ENCODE measurements around the gene PTGER3. TPM values are rescaled to one million over a fixed set of nuclear protein-coding genes. Genes with fewer than 3 reads are reported as not detected.

The PTGER3 gene
- total and polyA plus RNA-seq, 3 experiments from 2014 or later, result not detected

DNA sequence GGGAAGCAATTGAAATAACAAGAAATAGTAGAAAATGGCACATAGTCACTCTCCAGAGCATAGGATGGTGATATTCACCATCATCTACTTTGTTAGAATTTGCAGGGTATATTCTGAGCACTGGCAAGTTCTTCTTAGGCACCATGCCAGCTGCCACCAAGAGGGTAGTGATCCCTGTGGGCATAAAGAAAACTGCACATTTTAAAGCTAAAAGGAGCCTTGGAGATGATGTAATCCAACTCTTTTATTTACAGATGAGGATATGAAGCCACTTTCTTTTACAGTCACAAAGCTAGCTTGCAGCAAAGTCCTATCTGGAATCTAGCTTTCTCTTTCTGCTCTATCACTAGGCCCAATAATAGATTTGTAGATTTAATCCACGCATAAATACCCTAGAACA lies 69.0 kb downstream of the PTGER3 start:
- CTCF ChIA-PET, result no interaction called here
- Histone ChIP-seq H3K27me3 (ENCODE audit: insufficient read depth, low read length, poor library complexity, severe bottlenecking) (no peaks in the 10 kb centered on the region), H3K9me3 (ENCODE audit: low read length) (no peaks in the 10 kb centered on the region), H3K4me3 (ENCODE audit: low read length) (no peak overlapping the region), H3K4me1 (ENCODE audit: insufficient read depth, low read length) (no peaks in the 10 kb centered on the region), H3K27ac (ENCODE audit: low read depth, low read length) (no peak overlapping the region), H3K36me3 (ENCODE audit: insufficient read depth, low read length) (no peaks in the 10 kb centered on the region)
- Mint-ChIP-seq H3K9me3 (no peaks in the 10 kb centered on the region), H3K36me3 (no peaks in the 10 kb centered on the region), H3K4me1 (no peaks in the 10 kb centered on the region), H3K27ac (no peak overlapping the region), H3K4me3 (no peak overlapping the region), H3K27me3 (peaks cover 6 to 26% of the 10 kb centered on the region in 2 donors)
- no peak for DNase-seq
- POLR2A ChIA-PET, result no interaction called here

DNA sequence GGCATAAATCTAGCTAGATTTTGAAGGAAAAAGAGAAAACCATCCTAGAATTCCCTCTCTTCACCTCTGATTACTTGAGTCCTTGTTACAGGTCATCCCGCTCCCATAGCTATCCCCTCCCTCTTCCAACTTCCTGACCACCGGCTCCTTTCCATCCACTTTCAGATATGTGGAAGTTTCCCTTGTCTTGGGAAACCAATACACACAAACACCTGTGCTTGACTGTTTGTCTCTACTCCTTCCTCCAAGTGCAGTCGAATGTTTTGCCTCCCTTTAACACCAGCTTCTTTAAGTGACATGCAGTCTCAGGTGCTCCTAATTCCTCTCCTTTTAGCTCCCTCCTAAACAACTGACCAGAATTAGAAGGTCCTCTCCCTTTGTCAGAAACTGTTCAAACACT lies 70.0 kb downstream of the PTGER3 start:
- H3K4me1 Mint-ChIP-seq, result no peaks in the 10 kb centered on the region
- Histone ChIP-seq H3K27me3 (ENCODE audit: insufficient read depth, low read length, poor library complexity, severe bottlenecking) (no peaks in the 10 kb centered on the region), H3K4me1 (ENCODE audit: insufficient read depth, low read length) (no peaks in the 10 kb centered on the region), H3K27ac (ENCODE audit: low read depth, low read length) (no peak overlapping the region), H3K36me3 (ENCODE audit: insufficient read depth, low read length) (no peaks in the 10 kb centered on the region), H3K9me3 (ENCODE audit: low read length) (no peaks in the 10 kb centered on the region), H3K4me3 (ENCODE audit: low read length) (no peak overlapping the region)
- ChIA-PET POLR2A (no interaction called here), CTCF (no interaction called here)
- no peak overlapping the region for H3K27ac Mint-ChIP-seq
- H3K9me3 Mint-ChIP-seq, result no peaks in the 10 kb centered on the region
- H3K36me3 Mint-ChIP-seq, result no peaks in the 10 kb centered on the region
- no peak overlapping the region for H3K4me3 Mint-ChIP-seq
- DNase-seq, result no peak
- H3K27me3 Mint-ChIP-seq, result peaks cover 4 to 15% of the 10 kb centered on the region in 2 donors

DNA sequence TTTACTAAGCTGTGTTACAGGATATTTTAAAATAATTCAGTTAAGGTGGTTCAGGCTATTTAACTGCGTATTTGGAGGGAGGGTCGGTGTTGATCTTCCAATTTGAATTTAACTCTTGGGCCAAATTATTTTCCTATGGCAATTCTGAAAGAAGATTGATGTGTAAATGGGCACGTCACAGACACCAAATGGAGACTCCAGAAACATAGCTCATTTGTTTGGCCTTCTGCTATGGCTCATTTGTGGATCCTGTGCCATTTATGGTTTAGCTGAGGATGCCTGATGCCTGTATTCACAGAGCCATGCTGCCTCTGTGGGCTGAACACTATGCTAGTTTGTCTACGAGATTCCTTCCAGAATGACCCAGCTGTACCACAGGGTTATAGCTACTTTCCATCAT lies 70.6 kb downstream of the PTGER3 start:
- no peaks in the 10 kb centered on the region for H3K36me3 Mint-ChIP-seq
- ChIA-PET POLR2A (no interaction called here), CTCF (no interaction called here)
- no peaks in the 10 kb centered on the region for H3K27me3 ChIP-seq (ENCODE audit: insufficient read depth, low read length, poor library complexity, severe bottlenecking)
- DNase-seq, result no peak
- H3K27ac ChIP-seq (ENCODE audit: low read depth, low read length), result no peak overlapping the region
- peaks cover 2 to 14% of the 10 kb centered on the region in 2 donors for H3K27me3 Mint-ChIP-seq
- no peak overlapping the region for H3K4me3 ChIP-seq (ENCODE audit: low read length)
- H3K27ac Mint-ChIP-seq, result no peak overlapping the region
- H3K4me3 Mint-ChIP-seq, result no peak overlapping the region
- no peaks in the 10 kb centered on the region for H3K9me3 Mint-ChIP-seq
- H3K4me1 ChIP-seq (ENCODE audit: insufficient read depth, low read length), result no peaks in the 10 kb centered on the region
- no peaks in the 10 kb centered on the region for H3K9me3 ChIP-seq (ENCODE audit: low read length)
- H3K4me1 Mint-ChIP-seq, result no peaks in the 10 kb centered on the region
- no peaks in the 10 kb centered on the region for H3K36me3 ChIP-seq (ENCODE audit: insufficient read depth, low read length)

DNA sequence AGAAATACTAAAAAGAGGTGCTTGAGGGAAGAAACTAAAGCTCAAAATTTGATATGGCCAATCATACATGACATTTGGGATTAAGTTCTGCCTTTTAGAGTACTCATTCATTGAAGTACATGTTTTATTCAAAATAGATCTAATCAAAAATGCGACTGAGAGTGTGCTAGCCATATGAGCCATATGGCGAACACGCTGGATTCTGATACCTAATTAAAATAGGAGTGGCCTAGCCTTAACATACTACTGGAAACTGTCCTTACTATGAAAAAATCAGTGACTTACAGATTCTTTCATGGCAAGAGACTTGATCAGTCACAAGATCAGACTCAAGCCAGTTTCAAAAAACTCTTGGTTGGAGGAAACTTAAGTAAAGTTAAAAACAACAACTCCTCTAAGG lies 73.9 kb downstream of the PTGER3 start:
- no peaks in the 10 kb centered on the region for H3K9me3 ChIP-seq (ENCODE audit: low read length)
- H3K36me3 Mint-ChIP-seq, result no peaks in the 10 kb centered on the region
- no peaks in the 10 kb centered on the region for H3K4me1 ChIP-seq (ENCODE audit: insufficient read depth, low read length)
- H3K4me3 ChIP-seq (ENCODE audit: low read length), result no peak overlapping the region
- H3K27ac ChIP-seq (ENCODE audit: low read depth, low read length), result no peak overlapping the region
- no peaks in the 10 kb centered on the region for H3K36me3 ChIP-seq (ENCODE audit: insufficient read depth, low read length)
- POLR2A ChIA-PET, result no interaction called here
- H3K27me3 Mint-ChIP-seq, result peaks cover 4 to 12% of the 10 kb centered on the region in 2 donors
- no peaks in the 10 kb centered on the region for H3K27me3 ChIP-seq (ENCODE audit: insufficient read depth, low read length, poor library complexity, severe bottlenecking)
- H3K9me3 Mint-ChIP-seq, result no peaks in the 10 kb centered on the region
- H3K4me3 Mint-ChIP-seq, result no peak overlapping the region
- CTCF ChIA-PET, result no interaction called here
- DNase-seq, result no peak
- no peak overlapping the region for H3K27ac Mint-ChIP-seq
- H3K4me1 Mint-ChIP-seq, result no peaks in the 10 kb centered on the region

DNA sequence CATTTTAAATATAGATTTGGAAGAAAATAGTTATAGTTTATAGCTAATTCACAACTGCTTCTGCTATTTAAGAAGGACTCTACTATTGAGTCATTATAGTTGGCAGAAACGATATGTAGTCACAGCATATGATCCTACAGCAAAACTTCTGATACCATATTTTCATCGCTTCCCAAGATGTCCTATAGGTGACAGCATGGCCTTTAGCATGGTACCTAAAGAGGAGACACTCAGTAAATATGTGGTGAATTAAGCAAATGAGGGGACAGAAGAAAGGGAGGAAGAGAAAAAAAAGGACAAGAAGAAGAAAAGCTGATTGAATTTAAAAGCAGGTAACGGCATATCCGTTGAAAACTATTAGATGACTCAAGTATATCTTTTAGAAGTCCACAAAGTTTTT lies 77.2 kb downstream of the PTGER3 start:
- Mint-ChIP-seq H3K27ac (no peak overlapping the region), H3K9me3 (no peaks in the 10 kb centered on the region), H3K4me3 (no peak overlapping the region), H3K27me3 (peaks cover 2 to 7% of the 10 kb centered on the region in 2 donors), H3K36me3 (no peaks in the 10 kb centered on the region), H3K4me1 (no peaks in the 10 kb centered on the region)
- H3K27me3 ChIP-seq (ENCODE audit: insufficient read depth, low read length, poor library complexity, severe bottlenecking), result no peaks in the 10 kb centered on the region
- no peak for DNase-seq
- H3K36me3 ChIP-seq (ENCODE audit: insufficient read depth, low read length), result no peaks in the 10 kb centered on the region
- no peaks in the 10 kb centered on the region for H3K4me1 ChIP-seq (ENCODE audit: insufficient read depth, low read length)
- no peaks in the 10 kb centered on the region for H3K9me3 ChIP-seq (ENCODE audit: low read length)
- ChIA-PET CTCF (no interaction called here), POLR2A (no interaction called here)
- H3K4me3 ChIP-seq (ENCODE audit: low read length), result no peak overlapping the region
- no peak overlapping the region for H3K27ac ChIP-seq (ENCODE audit: low read depth, low read length)

DNA sequence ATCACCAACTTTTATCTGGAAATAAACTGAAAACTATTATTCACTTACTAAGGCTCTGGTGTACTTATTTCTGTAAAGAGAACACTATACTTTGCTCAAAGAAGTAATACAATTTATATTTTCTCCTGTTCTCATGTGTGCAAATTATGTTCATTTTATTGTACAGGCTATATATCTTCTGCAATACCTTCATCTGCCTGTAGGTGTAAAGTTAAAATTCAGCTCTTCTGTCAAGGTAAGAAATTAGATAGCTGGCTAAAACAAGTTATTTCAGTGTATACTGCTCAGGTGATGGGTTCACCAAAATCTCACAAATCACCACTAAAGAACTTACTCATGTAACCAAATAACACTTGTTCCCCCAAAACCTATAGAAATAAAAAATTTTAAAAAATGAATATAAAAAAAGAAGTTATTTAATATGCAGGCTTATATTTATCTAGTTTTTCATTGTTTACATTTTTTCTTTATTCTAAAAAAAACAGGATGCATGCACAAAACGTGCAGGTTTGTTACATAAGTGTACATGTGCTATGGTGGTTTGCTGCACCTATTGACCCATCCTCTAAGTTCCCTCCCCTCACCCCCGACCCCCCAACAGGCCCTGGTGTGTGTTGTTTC lies 81.5 kb downstream of the PTGER3 start:
- H3K9me3 Mint-ChIP-seq, result peaks cover 0 to 1% (median 0%) of the 10 kb centered on the region in 5 donors
- CTCF ChIA-PET, result no interaction called here

DNA sequence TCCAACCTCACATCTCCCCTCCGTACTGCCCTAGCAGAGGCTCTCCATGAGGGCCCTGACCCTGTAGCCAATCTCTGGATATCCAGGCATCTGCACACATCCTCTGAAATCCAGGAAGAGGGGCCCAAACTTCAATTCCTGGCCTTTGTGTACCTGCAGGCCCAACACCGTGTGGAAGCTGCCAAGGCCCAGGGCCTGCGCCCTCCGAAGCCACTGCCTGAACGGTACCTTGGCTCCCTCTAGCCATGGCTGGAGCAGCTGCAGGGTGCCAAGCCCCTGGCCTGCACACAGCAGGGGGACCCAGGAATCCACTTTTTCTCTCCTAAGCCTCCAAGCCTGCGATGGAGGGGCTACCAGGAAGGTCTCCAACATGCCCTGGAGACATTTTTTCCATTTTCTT lies 84.2 kb downstream of the PTGER3 start:
- CTCF ChIA-PET, result no interaction called here
- H3K9me3 ChIP-seq (ENCODE audit: low read length), result no peaks in the 10 kb centered on the region
- peaks cover 0 to 1% (median 0%) of the 10 kb centered on the region in 5 donors for H3K9me3 Mint-ChIP-seq

More for the DNA sequence above, 81.5 kb downstream of the PTGER3 start:
- no peaks in the 10 kb centered on the region for H3K9me3 ChIP-seq (ENCODE audit: low read length)
- H3K4me3 ChIP-seq (ENCODE audit: low read length), result no peak overlapping the region
- Mint-ChIP-seq H3K27ac (no peak overlapping the region), H3K36me3 (no peaks in the 10 kb centered on the region), H3K4me3 (no peak overlapping the region), H3K4me1 (no peaks in the 10 kb centered on the region), H3K27me3 (peaks cover 0 to 7% of the 10 kb centered on the region in 2 donors)
- no peak for DNase-seq
- H3K27me3 ChIP-seq (ENCODE audit: insufficient read depth, low read length, poor library complexity, severe bottlenecking), result no peaks in the 10 kb centered on the region
- no peak overlapping the region for H3K27ac ChIP-seq (ENCODE audit: low read depth, low read length)
- POLR2A ChIA-PET, result no interaction called here
- H3K4me1 ChIP-seq (ENCODE audit: insufficient read depth, low read length), result no peaks in the 10 kb centered on the region
- H3K36me3 ChIP-seq (ENCODE audit: insufficient read depth, low read length), result no peaks in the 10 kb centered on the region

DNA sequence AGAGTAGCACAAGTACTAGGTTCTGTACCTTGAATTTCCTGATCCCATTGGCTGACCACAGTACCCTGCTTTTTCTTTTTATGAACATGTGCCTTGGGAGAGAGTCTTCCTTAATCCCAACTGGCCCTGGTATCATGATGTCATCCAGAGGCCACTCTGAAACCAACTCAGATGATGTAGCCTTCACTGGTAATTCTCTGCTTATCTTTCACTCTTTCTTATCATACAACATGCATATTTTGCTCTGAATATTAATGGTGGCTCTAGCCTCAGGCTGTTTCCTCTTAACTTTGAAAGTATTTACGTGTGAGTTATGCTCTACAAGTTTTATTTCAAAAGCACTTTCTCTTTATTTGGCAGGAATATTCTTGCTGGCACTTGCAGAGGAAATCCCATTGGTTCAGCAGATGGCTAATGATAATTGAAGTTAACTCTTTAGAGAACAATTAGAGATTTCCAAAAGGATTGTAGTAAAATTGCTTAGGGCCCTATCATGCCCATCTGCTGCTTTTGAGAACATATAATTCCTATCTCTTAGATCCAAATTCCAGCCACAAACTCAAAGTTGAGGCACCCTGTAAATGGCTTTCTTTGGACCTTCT lies 86.1 kb downstream of the PTGER3 start:
- Mint-ChIP-seq H3K4me3 (no peak overlapping the region), H3K27me3 (peaks cover 1 to 3% of the 10 kb centered on the region in 2 donors), H3K27ac (no peak overlapping the region), H3K36me3 (no peaks in the 10 kb centered on the region), H3K4me1 (no peaks in the 10 kb centered on the region), H3K9me3 (peaks cover 0 to 1% (median 0%) of the 10 kb centered on the region in 5 donors)
- POLR2A ChIA-PET, result no interaction called here
- CTCF ChIA-PET, result no interaction called here
- no peak for DNase-seq
- H3K27me3 ChIP-seq (ENCODE audit: insufficient read depth, low read length, poor library complexity, severe bottlenecking), result no peaks in the 10 kb centered on the region
- no peaks in the 10 kb centered on the region for H3K4me1 ChIP-seq (ENCODE audit: insufficient read depth, low read length)
- H3K4me3 ChIP-seq (ENCODE audit: low read length), result no peak overlapping the region
- H3K27ac ChIP-seq (ENCODE audit: low read depth, low read length), result no peak overlapping the region
- no peaks in the 10 kb centered on the region for H3K9me3 ChIP-seq (ENCODE audit: low read length)
- no peaks in the 10 kb centered on the region for H3K36me3 ChIP-seq (ENCODE audit: insufficient read depth, low read length)

More for the DNA sequence above, 84.2 kb downstream of the PTGER3 start:
- Histone ChIP-seq H3K4me1 (ENCODE audit: insufficient read depth, low read length) (no peaks in the 10 kb centered on the region), H3K27ac (ENCODE audit: low read depth, low read length) (no peak overlapping the region), H3K36me3 (ENCODE audit: insufficient read depth, low read length) (no peaks in the 10 kb centered on the region), H3K27me3 (ENCODE audit: insufficient read depth, low read length, poor library complexity, severe bottlenecking) (no peaks in the 10 kb centered on the region), H3K4me3 (ENCODE audit: low read length) (no peak overlapping the region)
- Mint-ChIP-seq H3K27ac (no peak overlapping the region), H3K4me3 (no peak overlapping the region), H3K36me3 (no peaks in the 10 kb centered on the region), H3K27me3 (peaks cover 0 to 7% of the 10 kb centered on the region in 2 donors), H3K4me1 (no peaks in the 10 kb centered on the region)
- POLR2A ChIA-PET, result no interaction called here
- DNase-seq, result no peak
